Measurements from ENCODE around the gene AWAT2.

AWAT2 gene

GRCh38 chrX:70049925-70050324 is at the start of gene AWAT2:
Gene AWAT2, minus strand, starts transcription at chrX:70049938. Its CDS starts 6 bp downstream, at chrX:70049932.
- no peak for DNase-seq

GRCh38 chrX:70096052-70096451 is 46.3 kb upstream of the AWAT2 start:
- DNase-seq: peak; percentile 1

DNA sequence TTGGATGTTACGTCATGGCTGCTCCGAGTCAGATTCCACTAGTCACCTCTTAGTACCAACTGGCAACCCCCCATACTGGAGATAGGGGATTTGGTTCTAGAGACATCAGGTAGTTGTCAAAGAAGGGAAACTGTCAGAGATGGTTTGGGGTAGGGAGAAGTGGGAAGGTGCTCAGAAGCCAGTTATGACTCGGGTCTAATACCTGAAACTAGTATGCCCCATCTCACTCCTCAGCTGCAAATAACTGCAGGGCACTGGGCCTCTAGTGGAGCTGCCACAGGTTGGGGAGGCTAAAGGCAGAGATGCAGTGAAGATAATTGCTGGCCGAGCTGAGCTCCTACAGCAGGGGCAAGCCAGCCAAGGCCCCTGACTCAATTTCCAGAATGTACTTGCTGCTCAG is 42.5 kb upstream of the AWAT2 start:
- DNase-seq: no peak

GRCh38 chrX:70089604-70090297 is 40.0 kb upstream of the AWAT2 start:
- no peak for DNase-seq

GRCh38 chrX:70088751-70089150 is 39.0 kb upstream of the AWAT2 start:
- DNase-seq: no peak

GRCh38 chrX:70087857-70088630 is 38.3 kb upstream of the AWAT2 start:
- peak; percentile 16 for DNase-seq

DNA sequence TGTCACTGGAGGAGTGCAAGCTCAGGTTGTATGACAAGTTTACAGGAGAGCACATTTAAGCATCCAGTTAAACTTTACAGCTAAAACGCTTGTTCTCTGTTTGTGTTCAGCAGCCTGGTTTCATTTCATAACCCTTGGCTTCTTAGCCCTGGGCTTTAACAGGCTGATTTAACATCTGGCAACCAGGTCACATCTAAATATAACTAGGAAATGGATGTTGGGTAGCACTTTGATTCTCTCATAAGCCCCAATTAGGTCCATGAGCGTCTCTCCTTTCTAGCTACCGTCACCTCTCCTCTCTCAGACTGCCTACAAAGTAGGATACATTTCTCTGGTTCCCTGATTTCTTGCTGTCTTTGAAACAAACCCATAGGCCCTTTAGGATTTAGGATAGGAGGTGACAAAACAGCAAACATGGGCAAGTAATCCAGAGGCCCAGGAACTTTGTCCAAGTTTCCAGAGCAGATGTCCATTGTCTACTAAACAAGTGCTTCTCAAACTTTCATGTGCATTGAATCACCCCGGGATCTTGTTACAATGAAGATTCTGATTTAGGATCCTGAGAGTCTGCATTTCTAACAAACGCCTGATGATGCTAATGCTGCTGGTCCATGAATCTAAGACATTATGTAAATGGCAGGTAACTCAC is 35.0 kb upstream of the AWAT2 start:
- no peak for DNase-seq

GRCh38 chrX:70082723-70083122 is 33.0 kb upstream of the AWAT2 start:
- no peak for DNase-seq

DNA sequence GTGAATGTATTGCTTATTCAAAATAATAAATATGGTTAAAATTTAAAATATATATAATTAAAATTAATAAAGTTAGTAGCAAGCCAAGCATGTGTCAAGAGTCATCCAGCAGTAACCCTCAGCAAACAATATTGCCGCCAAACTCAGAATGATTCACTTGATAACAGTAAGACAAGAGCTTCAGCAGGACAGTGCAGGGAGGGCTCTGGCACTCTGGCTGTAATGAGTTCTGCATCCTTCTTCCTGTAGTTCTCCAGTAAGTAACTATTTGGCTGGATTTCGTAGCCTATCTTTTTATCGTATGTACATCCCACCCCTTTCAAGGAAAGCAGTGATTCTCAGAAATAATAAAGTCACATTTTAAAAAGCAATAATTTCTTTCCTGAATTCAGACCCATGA is 30.1 kb upstream of the AWAT2 start:
- DNase-seq: no peak

DNA sequence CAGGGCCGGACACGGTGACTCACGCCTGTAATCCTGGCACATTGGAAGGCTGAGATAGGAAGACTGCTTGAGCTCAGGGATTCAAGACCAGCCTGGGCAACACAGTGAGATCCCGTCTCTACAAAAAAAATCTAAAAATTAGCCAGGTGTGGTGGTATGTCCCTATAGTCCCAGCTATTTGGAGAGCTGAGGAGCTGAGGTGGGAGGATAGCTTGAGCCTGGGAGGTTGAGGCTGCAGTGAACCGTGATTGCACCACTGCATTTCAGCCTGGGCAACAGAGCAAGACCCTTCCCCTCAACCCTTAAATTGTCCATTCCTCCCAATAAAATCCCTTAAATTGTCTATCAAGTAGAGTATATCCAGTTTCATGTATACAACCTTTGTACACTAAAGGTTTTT is 29.6 kb upstream of the AWAT2 start:
- DNase-seq: no peak

DNA sequence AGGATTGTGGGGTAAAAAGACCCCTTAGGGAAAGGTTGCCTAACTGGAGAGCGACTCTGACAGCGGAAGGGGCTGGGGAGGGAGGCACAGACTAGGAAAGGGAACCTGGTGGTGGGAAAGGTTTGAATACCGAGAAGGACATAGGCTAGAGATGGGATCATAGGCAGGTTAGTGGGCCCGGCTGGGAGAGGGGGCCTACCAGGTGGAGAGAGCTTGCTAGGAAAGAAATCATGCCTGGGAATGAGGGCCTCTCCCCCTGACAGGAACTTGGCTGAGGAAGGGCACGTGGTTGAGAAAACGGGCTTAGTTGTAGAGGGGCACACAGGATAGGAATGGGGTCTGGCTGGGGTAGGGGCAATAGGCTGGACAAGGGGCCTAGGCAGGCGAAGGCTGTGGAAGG is 16.9 kb upstream of the AWAT2 start:
- no peak for DNase-seq

DNA sequence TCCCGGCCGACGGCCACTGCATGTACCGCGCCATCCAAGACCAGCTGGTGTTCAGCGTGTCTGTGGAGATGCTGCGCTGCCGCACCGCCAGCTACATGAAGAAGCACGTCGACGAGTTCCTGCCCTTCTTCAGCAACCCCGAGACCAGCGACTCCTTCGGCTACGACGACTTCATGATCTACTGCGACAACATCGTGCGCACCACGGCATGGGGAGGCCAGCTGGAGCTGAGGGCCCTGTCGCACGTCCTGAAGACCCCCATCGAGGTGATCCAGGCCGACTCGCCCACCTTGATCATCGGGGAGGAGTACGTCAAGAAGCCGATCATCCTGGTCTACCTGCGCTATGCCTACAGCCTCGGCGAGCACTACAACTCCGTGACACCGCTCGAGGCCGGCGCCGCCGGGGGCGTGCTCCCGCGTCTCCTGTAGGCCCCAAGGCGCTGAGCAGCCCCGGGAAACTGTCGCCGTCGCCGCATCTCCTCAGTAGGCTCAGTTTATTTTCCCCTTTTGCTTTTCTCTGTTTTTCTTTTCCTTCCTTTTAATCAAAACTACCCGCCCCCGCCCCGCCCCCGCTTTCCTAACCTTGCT is 13.3 kb upstream of the AWAT2 start:
- no peak for DNase-seq

DNA sequence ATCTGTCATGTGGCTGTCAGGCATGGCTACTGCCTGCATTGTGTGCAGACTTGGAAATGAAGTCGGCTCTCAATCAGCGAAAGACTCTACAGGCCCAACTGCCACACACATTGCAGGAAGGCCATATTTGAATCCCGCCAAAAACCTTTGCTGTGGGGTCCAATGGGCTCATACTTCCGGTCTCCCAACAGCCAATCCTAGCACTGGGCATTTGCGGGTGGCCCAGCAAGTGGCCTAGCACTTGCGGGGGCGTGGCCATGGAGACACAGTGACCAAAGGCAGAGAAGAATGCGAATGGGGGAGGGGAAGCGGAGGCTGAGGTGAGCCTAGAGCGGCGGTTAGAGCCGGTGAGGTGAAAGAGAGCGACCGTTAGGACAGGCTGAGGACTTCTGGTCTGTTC is 12.3 kb upstream of the AWAT2 start, which contains the start of gene OTUD6A:
Gene OTUD6A, plus strand, starts transcription at position 382 of the 400 bp plus-strand sequence. CDS start 68 bp downstream, outside the sequence.
- no peak for DNase-seq

DNA sequence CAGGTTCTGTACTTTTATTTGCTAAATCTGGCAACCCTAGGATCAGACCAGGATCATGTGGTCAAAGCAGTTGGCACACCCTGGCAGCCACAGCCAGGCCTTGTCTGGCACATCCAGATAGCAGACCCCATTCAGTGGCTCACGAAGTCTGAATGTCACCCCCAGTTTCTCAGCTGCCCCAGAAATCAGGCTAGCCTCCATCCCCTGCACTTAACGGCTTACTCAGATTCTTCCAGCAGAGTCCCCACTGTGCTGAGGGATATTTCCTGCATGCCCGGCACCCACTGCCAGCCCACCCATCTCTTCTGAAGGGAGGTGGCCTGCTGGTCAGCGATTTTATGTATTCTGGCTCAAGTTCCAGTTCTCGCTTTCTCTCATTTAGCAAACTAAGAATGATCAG is 4.7 kb upstream of the AWAT2 start:
- no peak for DNase-seq

DNA sequence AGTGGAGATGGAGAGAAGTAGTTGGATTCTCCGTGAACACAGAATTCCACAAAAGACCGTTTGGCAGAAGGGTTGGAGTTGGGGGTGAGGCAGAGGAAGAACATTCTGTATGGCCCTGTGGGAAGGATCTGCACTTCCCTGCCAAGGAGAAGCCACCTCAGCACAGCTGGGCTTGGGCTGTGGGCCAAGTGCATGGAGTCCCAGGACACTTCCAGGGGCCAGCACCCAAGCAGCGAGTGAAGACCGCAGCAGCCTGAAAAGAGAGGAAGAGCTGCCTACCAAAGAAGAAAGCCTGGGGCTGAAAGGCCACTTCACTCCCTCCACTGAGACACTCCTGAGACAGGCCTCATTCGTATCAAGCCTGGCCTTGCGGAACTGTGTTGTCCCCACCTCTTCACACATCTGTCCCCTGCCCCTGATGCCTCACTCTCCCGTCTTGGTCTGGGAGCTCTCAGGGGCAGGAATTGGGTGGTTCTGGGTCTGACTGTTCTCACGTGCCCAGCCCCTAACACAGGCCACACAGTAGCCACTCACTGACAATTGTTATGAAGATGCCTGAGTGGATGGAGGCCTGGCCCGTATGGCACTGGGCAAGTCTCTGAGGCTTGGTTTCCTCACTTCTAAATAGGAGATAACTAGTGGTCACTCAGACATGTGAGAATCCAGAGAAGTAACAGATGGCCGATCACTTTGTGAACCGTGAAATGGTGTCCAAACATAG is 3.3 kb upstream of the AWAT2 start:
- DNase-seq: no peak

- DNase-seq: no peak
Observed at GRCh38 chrX:70049406-70049805, 332 bp downstream of the AWAT2 start.

GRCh38 chrX:70046978-70047377 is 2.8 kb downstream of the AWAT2 start:
- no peak for DNase-seq

DNA sequence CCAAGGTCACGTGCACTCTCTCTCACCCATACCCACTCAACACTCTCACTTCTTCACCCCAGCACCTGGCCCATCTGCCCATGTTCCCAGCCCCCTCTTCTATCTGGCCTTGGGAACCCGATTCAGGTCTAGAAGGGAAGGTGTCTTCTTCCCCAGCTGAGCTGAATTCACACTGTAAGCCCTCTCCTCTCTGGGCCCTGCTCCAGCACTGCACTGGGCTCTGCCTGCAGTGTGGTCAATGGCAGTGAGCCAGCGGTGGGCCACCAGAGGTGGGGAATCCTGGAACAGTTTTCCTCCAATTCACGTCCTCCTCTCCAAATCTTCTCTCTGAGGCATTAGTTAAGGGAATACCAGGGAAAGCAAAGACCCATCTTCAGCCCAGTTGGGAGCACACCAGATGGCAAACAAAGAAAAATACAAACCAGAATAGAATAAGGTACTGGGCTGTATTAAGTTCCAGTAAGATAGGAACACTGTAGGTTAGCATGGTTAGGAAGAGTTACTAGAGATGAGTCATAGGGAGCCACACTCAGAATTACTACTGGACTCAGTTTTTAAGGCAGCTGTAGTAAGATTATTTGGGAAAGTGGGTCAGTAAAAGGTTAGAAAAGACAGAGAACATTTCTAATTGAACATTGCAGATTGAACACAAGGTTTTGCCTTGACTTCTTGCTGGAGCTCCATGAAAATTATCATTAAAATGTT is 5.0 kb downstream of the AWAT2 start:
- no peak for DNase-seq

DNA sequence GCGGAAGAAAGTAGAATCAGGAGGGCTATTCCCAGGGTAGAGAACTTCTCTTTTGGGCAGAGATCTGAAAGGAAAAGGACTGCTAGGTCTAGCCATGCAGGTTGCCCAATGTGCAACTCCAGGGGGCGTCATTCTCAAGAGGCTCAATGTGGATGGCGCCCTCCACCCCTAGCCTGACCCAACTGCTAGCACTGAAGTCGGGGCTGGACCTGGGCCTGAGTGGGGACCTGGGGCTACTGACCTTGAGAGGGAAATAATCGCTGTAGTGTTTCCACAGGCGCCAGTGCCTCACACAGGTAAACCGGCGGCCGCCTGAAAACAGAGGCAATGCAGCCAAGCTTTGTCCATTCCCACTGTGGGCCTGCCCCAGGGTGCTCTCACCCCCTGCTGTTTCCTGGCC is 6.1 kb downstream of the AWAT2 start:
- DNase-seq: no peak

DNA sequence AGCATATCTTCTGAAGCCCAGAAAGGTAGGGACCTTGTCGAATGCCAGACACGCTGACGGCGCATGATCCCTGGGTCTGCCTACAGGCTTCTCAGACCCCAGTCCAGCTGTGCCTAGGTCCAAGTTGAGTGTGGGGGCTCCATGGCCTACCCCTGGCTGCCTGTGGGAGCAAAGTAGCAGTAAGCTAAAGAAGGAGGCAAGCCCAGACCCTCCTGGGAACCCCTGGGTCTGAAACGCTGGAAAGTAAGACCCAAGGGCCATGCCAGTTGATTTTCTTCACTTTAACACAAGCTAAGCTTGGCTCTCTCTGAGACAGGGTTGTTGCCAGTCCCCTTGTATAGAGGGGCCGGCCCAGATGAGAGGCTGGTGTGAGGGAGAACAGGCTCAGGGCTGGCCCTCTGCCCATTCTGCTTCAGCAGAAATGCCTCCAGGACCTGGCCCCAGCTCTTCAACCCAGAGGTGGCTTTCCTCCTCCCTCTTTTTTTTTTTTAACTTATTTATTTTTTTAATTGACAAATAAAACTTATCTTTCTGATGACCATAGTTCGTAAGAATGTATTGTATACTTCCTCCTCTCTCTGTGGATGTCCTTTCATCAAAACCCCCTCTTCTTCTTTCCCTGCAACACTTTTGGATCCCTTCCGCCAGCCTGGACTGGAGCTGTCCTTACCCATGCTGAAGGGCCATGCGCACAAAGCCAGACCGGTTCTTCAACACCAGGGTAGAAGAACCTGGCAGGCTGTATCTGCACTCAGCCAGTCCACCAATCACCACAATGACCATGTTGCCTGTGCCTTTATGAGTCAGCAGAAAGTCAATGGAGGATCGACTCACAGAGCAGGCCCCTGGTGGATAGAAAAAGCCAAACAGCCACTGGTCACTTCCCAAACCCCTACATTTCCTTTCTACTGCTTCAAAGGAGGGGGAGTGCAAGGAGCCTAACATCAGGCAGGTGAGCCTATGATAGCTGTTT is 7.1 kb downstream of the AWAT2 start:
- DNase-seq: no peak

DNA sequence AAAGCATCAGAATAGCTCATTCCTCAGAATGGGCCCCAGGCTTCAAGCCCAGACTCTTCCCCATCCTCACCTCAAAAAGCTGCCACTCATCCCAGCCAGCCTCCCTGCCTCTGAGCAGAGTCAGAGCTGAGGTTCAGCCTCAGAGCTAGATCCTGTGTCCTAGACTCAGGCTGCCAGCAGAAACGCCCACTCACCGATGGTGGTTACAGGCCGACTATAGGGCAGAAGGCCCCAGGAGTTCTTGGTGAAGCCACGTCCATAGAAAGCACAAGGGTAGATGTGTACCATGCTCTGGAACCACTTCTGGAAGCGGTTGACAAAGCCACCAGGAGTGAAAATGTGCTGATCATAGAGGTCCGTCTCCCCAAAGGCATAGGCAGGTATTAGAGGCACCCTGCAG is 7.7 kb downstream of the AWAT2 start:
- DNase-seq: no peak
